T1000 (cell line): Measurements from ENCODE around the gene FMN1.

ENCODE experiments used
- DNase-seq: peaks from one replicate; lab custom pipeline; 2025; ENCODE audit warnings: mixed read lengths; lab: John Stamatoyannopoulos, UW

Gene FMN1

GRCh38 chr15:32718821-32719716, 475.4 kb downstream of the FMN1 start:
- no peak for DNase-seq

DNA sequence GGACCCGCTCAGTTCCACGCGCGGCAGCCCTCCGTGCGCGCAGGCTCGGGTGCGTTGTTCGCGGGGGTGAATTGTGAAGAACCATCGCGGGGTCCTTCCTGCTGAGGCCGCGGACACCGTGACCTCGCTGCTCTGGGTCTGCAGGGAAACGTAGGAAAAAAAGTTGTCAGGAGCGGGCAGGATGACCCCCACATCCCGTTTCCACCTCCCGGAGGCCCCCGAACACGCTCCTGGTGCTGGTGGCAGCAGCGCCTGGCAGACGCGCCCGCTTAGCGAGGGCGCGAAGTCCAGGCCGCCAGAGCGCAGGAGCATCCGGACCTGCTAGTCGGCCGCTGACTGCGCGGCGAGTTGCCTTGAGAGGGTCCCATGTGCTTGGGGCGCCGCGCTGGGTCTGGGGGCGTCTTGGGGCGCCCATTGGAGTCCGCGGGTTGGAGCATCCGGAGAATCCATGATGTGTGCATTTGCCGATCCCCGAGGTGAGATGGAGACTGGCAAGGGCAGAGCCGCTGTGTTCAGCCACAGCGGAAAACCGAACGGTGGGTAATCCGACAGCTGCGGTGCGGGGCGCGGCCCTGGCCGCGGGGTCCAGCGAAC, 476.2 kb downstream of the FMN1 start:
- DNase-seq, result peak; percentile 41

DNA sequence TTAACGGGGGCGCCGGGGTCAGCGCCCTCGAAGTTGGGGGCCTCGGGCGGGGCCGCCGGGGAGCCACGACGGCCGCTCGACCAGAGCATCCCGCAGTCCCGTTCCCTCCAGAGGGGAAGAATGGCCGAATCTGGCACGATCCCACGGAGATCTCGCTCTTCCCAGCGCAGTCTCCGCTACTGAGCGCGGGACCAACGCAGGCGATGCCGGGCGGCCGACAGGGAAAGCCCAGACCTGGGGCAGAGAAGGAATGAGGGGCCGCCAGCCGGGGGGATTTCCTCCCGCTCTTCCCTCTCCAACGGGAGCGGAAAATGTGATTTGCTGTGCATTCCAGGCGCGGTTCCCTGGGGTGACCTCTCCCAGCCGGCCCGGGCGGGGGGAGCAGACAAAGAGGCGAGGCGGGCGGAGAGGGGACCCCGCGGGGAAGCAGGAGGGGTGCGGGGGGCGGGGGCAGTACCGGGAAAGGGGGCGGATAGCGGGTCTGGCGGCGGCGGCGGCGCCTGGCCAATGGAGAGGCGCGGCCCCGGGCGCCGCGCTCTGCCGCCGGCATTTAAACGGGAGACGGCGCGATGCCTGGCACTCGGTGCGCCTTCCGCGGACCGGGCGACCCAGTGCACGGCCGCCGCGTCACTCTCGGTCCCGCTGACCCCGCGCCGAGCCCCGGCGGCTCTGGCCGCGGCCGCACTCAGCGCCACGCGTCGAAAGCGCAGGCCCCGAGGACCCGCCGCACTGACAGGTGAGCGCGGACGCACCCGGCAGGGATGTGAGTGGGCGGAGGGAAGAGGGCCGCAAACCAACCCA, 476.9 kb downstream of the FMN1 start, which contains the start of gene GREM1:
Gene GREM1 (plus strand): TSS at position 579 of the 801 bp plus-strand sequence. CDS start 12,687 bp downstream, outside the sequence.
- no peak for DNase-seq

- DNase-seq, result no peak
Observed at GRCh38 chr15:32716915-32717425, 477.5 kb downstream of the FMN1 start.

DNA sequence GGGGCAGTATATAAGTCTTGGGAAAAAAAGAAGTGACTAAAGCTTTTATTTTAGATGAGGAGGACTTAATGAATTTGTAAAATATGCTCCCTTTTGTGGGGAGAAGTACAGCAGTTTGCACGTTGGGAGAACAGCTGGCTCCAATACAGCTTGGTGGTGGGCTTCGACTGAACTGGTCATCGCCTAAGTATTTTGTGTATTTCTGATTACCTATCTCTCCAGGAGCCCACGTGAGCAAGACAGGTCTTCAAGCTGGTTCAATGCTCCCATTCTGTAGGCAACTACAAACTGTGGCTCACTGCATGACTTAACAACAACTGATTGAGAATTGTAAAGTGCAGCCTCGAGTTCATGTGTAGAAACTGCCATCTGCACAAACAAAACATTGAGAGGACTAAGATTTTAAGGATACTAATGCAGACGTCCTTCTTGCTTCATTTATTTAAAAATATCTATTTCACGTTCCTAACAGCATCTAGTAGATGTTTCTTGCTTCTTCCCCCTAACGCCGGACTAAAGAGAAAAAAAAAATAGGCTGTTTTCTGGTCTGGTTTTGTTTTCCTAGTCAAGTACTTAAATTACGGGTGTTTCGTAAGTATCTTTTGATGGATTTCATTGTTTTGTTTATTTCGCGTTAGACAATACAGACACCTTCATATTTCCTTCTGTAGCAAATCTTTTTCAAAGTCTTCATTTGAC, 478.1 kb downstream of the FMN1 start:
- no peak for DNase-seq
